Measurements from ENCODE around the gene GTPBP2.

DNA sequence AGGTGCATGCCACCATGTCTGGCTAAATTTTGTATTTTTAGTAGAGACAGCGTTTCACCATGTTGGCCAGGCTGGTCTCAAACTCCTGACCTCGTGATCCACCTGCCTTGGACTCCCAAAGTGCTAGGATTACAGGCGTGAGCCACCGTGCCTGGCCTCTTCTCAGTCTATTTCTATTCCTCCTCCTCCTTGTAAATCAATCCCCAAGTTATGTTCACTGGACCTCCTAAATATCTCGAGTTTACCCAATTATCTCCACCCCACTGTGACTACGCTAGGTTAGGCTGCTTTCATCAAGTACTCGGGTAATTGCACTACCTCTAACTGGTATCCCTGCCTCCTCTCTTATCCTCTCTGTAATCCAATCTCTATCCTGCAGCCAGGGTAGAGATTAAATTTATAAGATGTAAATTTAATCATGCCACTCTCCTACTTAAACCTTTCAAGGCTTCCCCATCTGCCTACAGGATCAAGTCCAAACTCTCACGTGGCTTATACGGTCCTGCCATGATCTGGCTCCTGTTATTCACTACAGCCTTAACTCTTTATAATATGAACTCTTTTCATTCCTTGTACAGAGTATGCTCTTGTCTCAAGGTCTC is 5.7 kb upstream of the GTPBP2 start:
- TF ChIP-seq CTCF (CRISPR knock-in tag; IDR thresholded peaks at IDR 0.05) = no peak
- no peak for TF ChIP-seq ERF (CRISPR knock-in tag; IDR thresholded peaks at IDR 0.05)
- TF ChIP-seq MBD4 (IDR thresholded peaks at IDR 0.05; ENCODE audit: borderline replicate concordance, low read length) = no peak
- TF ChIP-seq ZSCAN31 (CRISPR knock-in tag; IDR thresholded peaks at IDR 0.05; ENCODE audit: low read depth) = no peak
- TF ChIP-seq ZNF24 (IDR thresholded peaks at IDR 0.05) = no peak
- TF ChIP-seq REST (IDR thresholded peaks at IDR 0.05; ENCODE audit: borderline replicate concordance in 1 of 2, low read depth in 1 of 2, low read length in 2 of 2) = no peak
- TF ChIP-seq YY1 (IDR thresholded peaks at IDR 0.05; ENCODE audit: insufficient read depth, insufficient replicate concordance, low read depth, low read length) = no peak
- TF ChIP-seq, protein P1, sequence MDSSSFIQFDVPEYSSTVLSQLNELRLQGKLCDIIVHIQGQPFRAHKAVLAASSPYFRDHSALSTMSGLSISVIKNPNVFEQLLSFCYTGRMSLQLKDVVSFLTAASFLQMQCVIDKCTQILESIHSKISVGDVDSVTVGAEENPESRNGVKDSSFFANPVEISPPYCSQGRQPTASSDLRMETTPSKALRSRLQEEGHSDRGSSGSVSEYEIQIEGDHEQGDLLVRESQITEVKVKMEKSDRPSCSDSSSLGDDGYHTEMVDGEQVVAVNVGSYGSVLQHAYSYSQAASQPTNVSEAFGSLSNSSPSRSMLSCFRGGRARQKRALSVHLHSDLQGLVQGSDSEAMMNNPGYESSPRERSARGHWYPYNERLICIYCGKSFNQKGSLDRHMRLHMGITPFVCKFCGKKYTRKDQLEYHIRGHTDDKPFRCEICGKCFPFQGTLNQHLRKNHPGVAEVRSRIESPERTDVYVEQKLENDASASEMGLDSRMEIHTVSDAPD (CRISPR knock-in tag; IDR thresholded peaks at IDR 0.05) = no peak
- no peak for TF ChIP-seq HMGA1 (CRISPR knock-in tag; conservative IDR thresholded peaks at IDR 0.05)
- TF ChIP-seq ZFP41 (CRISPR knock-in tag; IDR thresholded peaks at IDR 0.05; ENCODE audit: borderline replicate concordance) = no peak
